ENCODE results near the gene TAF7.
"Not testable (repeated sequence)": the region's sequence is repeated elsewhere in the genome, so short reads cannot be mapped to it uniquely, and the experiment has no call there.

The TAF7 gene

GRCh38 chr5:141356133-141356532 is 35.5 kb upstream of the TAF7 start:
- no peak for FAIRE-seq
- no peak for DNase-seq (ENCODE audit: insufficient read length, low spot score)
- no peak for TF ChIP-seq POU2F2 (IDR thresholded peaks at IDR 0.05; ENCODE audit: low read depth, low read length)

- TF ChIP-seq POU2F2 (IDR thresholded peaks at IDR 0.05; ENCODE audit: low read depth, low read length): no peak
- no peak for TF ChIP-seq TAF1 (IDR thresholded peaks at IDR 0.05; ENCODE audit: low read depth, low read length)
- TF ChIP-seq SPI1 (IDR thresholded peaks at IDR 0.05; ENCODE audit: low read depth, low read length): no peak
- no peak for TF ChIP-seq POLR2AphosphoS5 (IDR thresholded peaks at IDR 0.05; ENCODE audit: low read depth, low read length)
- no peak for TF ChIP-seq PAX5 (IDR thresholded peaks at IDR 0.05; ENCODE audit: insufficient read depth, low read length, severe bottlenecking)
- no peak for TF ChIP-seq POLR2A (IDR thresholded peaks at IDR 0.05; ENCODE audit: low read depth, low read length)
- no peak for FAIRE-seq
- DNase-seq (ENCODE audit: insufficient read length, low spot score): no peak
Measured at GRCh38 chr5:141355641-141356040, 35.1 kb upstream of the TAF7 start.

- DNase-seq (ENCODE audit: insufficient read length, low spot score) (no peak), FAIRE-seq (no peak)
- TF ChIP-seq POU2F2 (IDR thresholded peaks at IDR 0.05; ENCODE audit: low read depth, low read length): no peak
- no peak for TF ChIP-seq SPI1 (IDR thresholded peaks at IDR 0.05; ENCODE audit: low read depth, low read length)
- no peak for TF ChIP-seq POLR2AphosphoS5 (IDR thresholded peaks at IDR 0.05; ENCODE audit: low read depth, low read length)
- no peak for TF ChIP-seq TAF1 (IDR thresholded peaks at IDR 0.05; ENCODE audit: low read depth, low read length)
- no peak for TF ChIP-seq PAX5 (IDR thresholded peaks at IDR 0.05; ENCODE audit: insufficient read depth, low read length, severe bottlenecking)
- TF ChIP-seq POLR2A (IDR thresholded peaks at IDR 0.05; ENCODE audit: low read depth, low read length): no peak
Measured at GRCh38 chr5:141354900-141355469, 34.4 kb upstream of the TAF7 start, which contains the start of gene PCDHGA4. TSS of gene PCDHGA4 (plus strand) at chr5:141355021. CDS start at chr5:141355108, 87 bp downstream.

- FAIRE-seq (no peak), DNase-seq (ENCODE audit: insufficient read length, low spot score) (no peak)
- TF ChIP-seq PAX5 (IDR thresholded peaks at IDR 0.05; ENCODE audit: insufficient read depth, low read length, severe bottlenecking) (no peak), POU2F2 (IDR thresholded peaks at IDR 0.05; ENCODE audit: low read depth, low read length) (no peak), POLR2AphosphoS5 (IDR thresholded peaks at IDR 0.05; ENCODE audit: low read depth, low read length) (no peak), POLR2A (IDR thresholded peaks at IDR 0.05; ENCODE audit: low read depth, low read length) (no peak), SPI1 (IDR thresholded peaks at IDR 0.05; ENCODE audit: low read depth, low read length) (no peak), TAF1 (IDR thresholded peaks at IDR 0.05; ENCODE audit: low read depth, low read length) (no peak)
Measured at GRCh38 chr5:141351591-141351990, 31.0 kb upstream of the TAF7 start.

- TF ChIP-seq SPI1 (IDR thresholded peaks at IDR 0.05; ENCODE audit: low read depth, low read length) (no peak), POLR2A (IDR thresholded peaks at IDR 0.05; ENCODE audit: low read depth, low read length) (no peak)
- DNase-seq (ENCODE audit: insufficient read length, low spot score): peak; percentile 58
- FAIRE-seq: peak; percentile 45
Measured at GRCh38 chr5:141349917-141350619, 29.5 kb upstream of the TAF7 start, which contains the start of gene PCDHGB1. TSS of gene PCDHGB1 (plus strand) at chr5:141350099. CDS start at chr5:141350261, 162 bp downstream.

- not testable (repeated sequence) for DNase-seq (ENCODE audit: insufficient read length, low spot score); FAIRE-seq
Measured at GRCh38 chr5:141346017-141346416, 25.4 kb upstream of the TAF7 start.

- no peak for TF ChIP-seq POLR2AphosphoS5 (IDR thresholded peaks at IDR 0.05; ENCODE audit: low read depth, low read length)
- TF ChIP-seq POLR2A (IDR thresholded peaks at IDR 0.05; ENCODE audit: low read depth, low read length): no peak
- TF ChIP-seq TAF1 (IDR thresholded peaks at IDR 0.05; ENCODE audit: low read depth, low read length): no peak
- no peak for TF ChIP-seq POU2F2 (IDR thresholded peaks at IDR 0.05; ENCODE audit: low read depth, low read length)
- no peak for TF ChIP-seq SPI1 (IDR thresholded peaks at IDR 0.05; ENCODE audit: low read depth, low read length)
- no peak for TF ChIP-seq PAX5 (IDR thresholded peaks at IDR 0.05; ENCODE audit: insufficient read depth, low read length, severe bottlenecking)
- DNase-seq (ENCODE audit: insufficient read length, low spot score): no peak
- FAIRE-seq: no peak
Measured at GRCh38 chr5:141345327-141345726, 24.7 kb upstream of the TAF7 start.

- FAIRE-seq: no peak
- DNase-seq (ENCODE audit: insufficient read length, low spot score): no peak
- TF ChIP-seq POLR2AphosphoS5 (IDR thresholded peaks at IDR 0.05; ENCODE audit: low read depth, low read length) (no peak), POU2F2 (IDR thresholded peaks at IDR 0.05; ENCODE audit: low read depth, low read length) (no peak), PAX5 (IDR thresholded peaks at IDR 0.05; ENCODE audit: insufficient read depth, low read length, severe bottlenecking) (no peak), TAF1 (IDR thresholded peaks at IDR 0.05; ENCODE audit: low read depth, low read length) (no peak), SPI1 (IDR thresholded peaks at IDR 0.05; ENCODE audit: low read depth, low read length) (no peak), POLR2A (IDR thresholded peaks at IDR 0.05; ENCODE audit: low read depth, low read length) (no peak)
Measured at GRCh38 chr5:141343953-141344463, 23.4 kb upstream of the TAF7 start.

GRCh38 chr5:141343242-141343952 is 22.8 kb upstream of the TAF7 start, which contains the start of gene PCDHGA3:
TSS of gene PCDHGA3 (plus strand) at chr5:141343829. CDS start at chr5:141344034, 205 bp downstream.
- FAIRE-seq (no peak), DNase-seq (ENCODE audit: insufficient read length, low spot score) (no peak)
- TF ChIP-seq POLR2A (IDR thresholded peaks at IDR 0.05; ENCODE audit: low read depth, low read length) (no peak), TAF1 (IDR thresholded peaks at IDR 0.05; ENCODE audit: low read depth, low read length) (no peak), SPI1 (IDR thresholded peaks at IDR 0.05; ENCODE audit: low read depth, low read length) (no peak), PAX5 (IDR thresholded peaks at IDR 0.05; ENCODE audit: insufficient read depth, low read length, severe bottlenecking) (no peak), POLR2AphosphoS5 (IDR thresholded peaks at IDR 0.05; ENCODE audit: low read depth, low read length) (no peak), POU2F2 (IDR thresholded peaks at IDR 0.05; ENCODE audit: low read depth, low read length) (no peak)
